K562 (cell line): ENCODE results near the gene SMIM3. TPM values are rescaled to one million over a fixed set of nuclear protein-coding genes. Genes with fewer than 3 reads are reported as not detected.

ENCODE experiments used
- CBFA2T2 ChIP-seq: fragments of 450-650 bp; conservative IDR thresholded peaks from 2 replicates; pipeline ENCODE4 v1.6.1; 2017; ENCODE audit warnings: mild to moderate bottlenecking
- EP300 ChIP-seq: IDR thresholded peaks from 2 replicates; pipeline ENCODE4 v1.6.1; 2012; ENCODE audit warnings: low read length, improper control_type of control experiment
- HDGF ChIP-seq: fragments of 450-650 bp; IDR thresholded peaks from 2 replicates; pipeline ENCODE4 v1.6.1; 2016
- MECOM ChIP-seq: fragments of 250-450 bp; sonication (Bioruptor Pico); IDR thresholded peaks from 2 replicates; pipeline ENCODE4 v1.8.0; 2022; ENCODE audit warnings: inconsistent platforms
- MTA1 ChIP-seq: fragments of 450-650 bp; IDR thresholded peaks from 2 replicates; pipeline ENCODE4 v1.6.1; 2017; ENCODE audit warnings: borderline replicate concordance
- NFIC ChIP-seq: fragments of 450-650 bp; IDR thresholded peaks from 2 replicates; pipeline ENCODE4 v1.6.1; 2017; ENCODE audit warnings: mild to moderate bottlenecking, inconsistent platforms
- POLR2H ChIP-seq: IDR thresholded peaks from 2 replicates; pipeline ENCODE4 v1.6.1; 2016; ENCODE audit warnings: missing genetic modification characterization, low read depth, mild to moderate bottlenecking, control low read depth, missing compliant biosample characterization, moderate library complexity
- POLR3A ChIP-seq: IDR thresholded peaks from 2 replicates; pipeline ENCODE4 v1.6.1; 2011; ENCODE audit warnings: borderline replicate concordance, mild to moderate bottlenecking, moderate library complexity; ENCODE audit not compliant: insufficient read length, insufficient read depth; ENCODE audit errors: extremely low read depth
- RFX5 ChIP-seq: IDR thresholded peaks from 2 replicates; pipeline ENCODE4 v1.6.1; 2011; ENCODE audit warnings: low read depth, mild to moderate bottlenecking, improper control_type of control experiment, low read length
- RUNX1 ChIP-seq: sonication (generic); IDR thresholded peaks from 2 replicates; pipeline ENCODE4 v1.6.1; 2016; ENCODE audit warnings: antibody characterized with exemption, low read depth
- SMARCA5 ChIP-seq: fragments of 450-650 bp; IDR thresholded peaks from 2 replicates; pipeline ENCODE4 v1.6.1; 2016
- SMC3 ChIP-seq: conservative IDR thresholded peaks from 2 replicates; pipeline ENCODE4 v1.6.1; 2011; ENCODE audit warnings: low read depth, low read length, improper control_type of control experiment; ENCODE audit not compliant: insufficient read depth
- SOX6 ChIP-seq: fragments of 450-650 bp; IDR thresholded peaks from 2 replicates; pipeline ENCODE4 v1.6.1; 2014; ENCODE audit warnings: mild to moderate bottlenecking
- TEAD4 ChIP-seq, 2 experiments: sonication (generic) in 1 of 2; formaldehyde crosslinking in 1 of 2; IDR thresholded peaks; 2 replicates each; pipeline versions ENCODE4 v1.6.1 to v1.8.0; 2012 to 2022; ENCODE audit warnings: borderline replicate concordance in 1 of 2, inconsistent platforms in 1 of 2, low read length in 1 of 2, mild to moderate bottlenecking in 1 of 2, missing genetic modification reagents in 1 of 2
- ZBTB1 ChIP-seq: sonication (generic); formaldehyde crosslinking; IDR thresholded peaks from 2 replicates; pipeline ENCODE4 v1.8.1; 2023; ENCODE audit warnings: missing genetic modification reagents, low read depth, mild to moderate bottlenecking, borderline replicate concordance
- ZBTB8A ChIP-seq: fragments of 450-650 bp; IDR thresholded peaks from 2 replicates; pipeline ENCODE4 v1.6.1; 2018; ENCODE audit warnings: mild to moderate bottlenecking, moderate library complexity; ENCODE audit not compliant: partially characterized antibody
- polyA plus RNA-seq, 8 experiments: library from polyadenylated mRNA; depleted of rRNA in 4 of 8; stranded (reverse) in 5 of 8; unstranded in 3 of 8; fragments of >200 nt; fragmentation: Nextera tagmentation in 2 of 8; fragmentation: Illumina TruSeq in 1 of 8; extraction: Ambion mirVana in 2 of 8; extraction: Trizol in 1 of 8; gene quantifications; 2 replicates each; pipeline versions ENCODE4 v1.2.1 to v1.2.3, GENCODE V29; 2011 to 2014; ENCODE audit warnings: inconsistent platforms in 1 of 8, missing spikeins in 1 of 8
- total RNA-seq, 7 experiments: library from RNA; depleted of rRNA in 6 of 7; stranded (reverse); fragments of >200 nt in 6 of 7; fragmentation: Illumina TruSeq in 2 of 7; extraction: Trizol in 2 of 7; gene quantifications; 2 replicates each; pipeline versions ENCODE4 v1.2.1 to v1.2.3, GENCODE V29; 2011 to 2021; ENCODE audit warnings: low replicate concordance in 1 of 7
- TF ChIP-seq, protein P1 (sequence below), 2 experiments: fragments of 450-650 bp in 1 of 2; sonication (generic) in 1 of 2; formaldehyde crosslinking in 1 of 2; IDR thresholded peaks; 2 replicates each; pipeline versions ENCODE4 v1.7.1 to v1.9.0; 2016 to 2022; ENCODE audit warnings: inconsistent platforms in 1 of 2, mild to moderate bottlenecking in 1 of 2, missing genetic modification reagents in 1 of 2

SMIM3 gene
- total and polyA plus RNA-seq, 9 of the 15 experiments (the other 6 are each of a cell fraction or from before 2014, with no cell fraction given) = 4.1 to 27.7 (median 13.6) TPM

DNA sequence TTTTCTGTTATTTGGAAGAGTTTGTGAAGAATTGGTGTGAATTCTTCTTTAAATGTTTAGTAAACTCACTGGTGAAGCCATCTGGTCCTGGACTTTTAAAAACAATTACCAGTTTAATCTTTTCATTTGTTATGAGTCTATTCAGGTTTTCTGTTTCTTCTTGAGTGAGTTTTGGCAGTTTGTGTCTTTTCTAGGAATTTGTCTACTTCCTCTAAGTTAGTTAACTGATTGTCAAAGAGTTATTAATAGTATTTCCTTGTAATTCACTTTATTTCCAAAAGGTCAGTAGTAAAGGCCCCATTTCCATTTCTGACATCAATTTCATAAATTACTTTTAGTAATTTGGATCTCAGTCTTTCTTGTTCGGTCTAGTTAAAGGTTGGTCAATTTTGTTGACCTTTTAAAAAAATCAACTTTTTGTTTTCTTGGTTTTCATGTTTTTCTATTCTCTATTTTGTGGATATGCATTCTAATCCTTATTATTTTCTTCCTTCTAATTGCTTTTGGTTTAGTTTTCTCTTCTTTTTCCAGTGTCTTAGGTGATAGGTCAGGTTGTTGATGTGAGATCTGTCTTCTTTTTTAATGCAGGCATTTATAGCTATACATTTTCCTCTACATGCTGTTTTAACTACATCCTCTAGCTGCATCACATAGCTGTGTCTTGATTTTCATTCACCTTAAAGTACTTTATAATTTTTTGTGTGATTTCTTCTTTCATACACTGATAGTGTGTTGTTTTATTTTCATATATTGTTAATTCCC, 7.3 kb upstream of the SMIM3 start (continued):
- TF ChIP-seq SMC3 = no peak
- TF ChIP-seq, protein P1, sequence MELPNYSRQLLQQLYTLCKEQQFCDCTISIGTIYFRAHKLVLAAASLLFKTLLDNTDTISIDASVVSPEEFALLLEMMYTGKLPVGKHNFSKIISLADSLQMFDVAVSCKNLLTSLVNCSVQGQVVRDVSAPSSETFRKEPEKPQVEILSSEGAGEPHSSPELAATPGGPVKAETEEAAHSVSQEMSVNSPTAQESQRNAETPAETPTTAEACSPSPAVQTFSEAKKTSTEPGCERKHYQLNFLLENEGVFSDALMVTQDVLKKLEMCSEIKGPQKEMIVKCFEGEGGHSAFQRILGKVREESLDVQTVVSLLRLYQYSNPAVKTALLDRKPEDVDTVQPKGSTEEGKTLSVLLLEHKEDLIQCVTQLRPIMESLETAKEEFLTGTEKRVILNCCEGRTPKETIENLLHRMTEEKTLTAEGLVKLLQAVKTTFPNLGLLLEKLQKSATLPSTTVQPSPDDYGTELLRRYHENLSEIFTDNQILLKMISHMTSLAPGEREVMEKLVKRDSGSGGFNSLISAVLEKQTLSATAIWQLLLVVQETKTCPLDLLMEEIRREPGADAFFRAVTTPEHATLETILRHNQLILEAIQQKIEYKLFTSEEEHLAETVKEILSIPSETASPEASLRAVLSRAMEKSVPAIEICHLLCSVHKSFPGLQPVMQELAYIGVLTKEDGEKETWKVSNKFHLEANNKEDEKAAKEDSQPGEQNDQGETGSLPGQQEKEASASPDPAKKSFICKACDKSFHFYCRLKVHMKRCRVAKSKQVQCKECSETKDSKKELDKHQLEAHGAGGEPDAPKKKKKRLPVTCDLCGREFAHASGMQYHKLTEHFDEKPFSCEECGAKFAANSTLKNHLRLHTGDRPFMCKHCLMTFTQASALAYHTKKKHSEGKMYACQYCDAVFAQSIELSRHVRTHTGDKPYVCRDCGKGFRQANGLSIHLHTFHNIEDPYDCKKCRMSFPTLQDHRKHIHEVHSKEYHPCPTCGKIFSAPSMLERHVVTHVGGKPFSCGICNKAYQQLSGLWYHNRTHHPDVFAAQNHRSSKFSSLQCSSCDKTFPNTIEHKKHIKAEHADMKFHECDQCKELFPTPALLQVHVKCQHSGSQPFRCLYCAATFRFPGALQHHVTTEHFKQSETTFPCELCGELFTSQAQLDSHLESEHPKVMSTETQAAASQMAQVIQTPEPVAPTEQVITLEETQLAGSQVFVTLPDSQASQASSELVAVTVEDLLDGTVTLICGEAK (IDR thresholded peaks at IDR 0.05) = 0 out of 2 replicates have a peak, but pooled peaks have one; percentile 15
- TF ChIP-seq, protein P1 (CRISPR knock-in tag; IDR thresholded peaks at IDR 0.05) = no peak
- TF ChIP-seq ZBTB1 = no peak
- TF ChIP-seq NFIC = no peak
- no peak for TF ChIP-seq MTA1
- peak; percentile 46; the same call in 1 of the 2 replicates for TF ChIP-seq SOX6
- no peak for TF ChIP-seq ZBTB8A
- peak; percentile 38; the same call in 1 of the 2 replicates for TF ChIP-seq POLR2H (tag)
- TF ChIP-seq EP300 = peak; percentile 27; the same call in 1 of the 2 replicates
- TF ChIP-seq POLR3A = no peak
- TF ChIP-seq RUNX1 = no peak
- TF ChIP-seq CBFA2T2 = no peak
- TF ChIP-seq TEAD4 (IDR thresholded peaks at IDR 0.05; ENCODE audit: low read length) = no peak
- no peak for TF ChIP-seq TEAD4 (CRISPR knock-in tag; IDR thresholded peaks at IDR 0.05; ENCODE audit: borderline replicate concordance)
- TF ChIP-seq HDGF = peak; percentile 24; the same call in 1 of the 2 replicates
- TF ChIP-seq MECOM = 0 out of 2 replicates have a peak, but pooled peaks have one; percentile 12
- TF ChIP-seq SMARCA5 = peak; percentile 11; the same call in 1 of the 2 replicates
- no peak for TF ChIP-seq RFX5
